Suprapubic skin (tissue), 4 donors: ENCODE results near the gene MAN2B2. TPM values are rescaled to one million over a fixed set of nuclear protein-coding genes. Genes with fewer than 3 reads are reported as not detected.

Experiments used
- DNase-seq, 2 donors: peaks; one replicate each; pipeline ENCODE4 v3.0.0-alpha.2; 2019; ENCODE audit warnings: low spot score in 2 of 2
- H3K27ac ChIP-seq: fragments of 200-600 bp; sonication (generic); one replicate; pipeline ENCODE4 v1.5.1; 2019
- H3K27me3 ChIP-seq: fragments of 200-600 bp; sonication (generic); one replicate; pipeline ENCODE4 v1.5.1; 2019
- H3K36me3 ChIP-seq: fragments of 200-600 bp; sonication (generic); one replicate; pipeline ENCODE4 v1.5.1; 2019
- H3K4me1 ChIP-seq: fragments of 200-600 bp; sonication (generic); one replicate; pipeline ENCODE4 v1.5.1; 2019
- H3K4me3 ChIP-seq: fragments of 200-600 bp; sonication (generic); one replicate; pipeline ENCODE4 v1.5.1; 2019; ENCODE audit warnings: mild to moderate bottlenecking
- H3K9me3 ChIP-seq: fragments of 200-600 bp; sonication (generic); one replicate; pipeline ENCODE4 v1.5.1; 2019
- EP300 ChIP-seq: sonication (generic); formaldehyde crosslinking; IDR thresholded peaks from one replicate; pipeline ENCODE4 v1.6.1; 2017; ENCODE audit warnings: antibody characterized with exemption
- POLR2A ChIP-seq, 2 donors: fragments of 450-650 bp; IDR thresholded peaks; one replicate each; pipeline ENCODE4 v1.6.1; 2017; ENCODE audit warnings: antibody characterized with exemption in 2 of 2, mild to moderate bottlenecking in 2 of 2, moderate library complexity in 2 of 2
- POLR2AphosphoS5 ChIP-seq, 3 donors: sonication (generic); formaldehyde crosslinking; IDR thresholded peaks; one replicate each; pipeline ENCODE4 v1.6.1; 2017; ENCODE audit warnings: antibody characterized with exemption in 3 of 3
- WGBS: methylation state at CpG from one replicate; pipeline ENCODE4 v1.1.5; 2018; 5-methylcytosine and 5-hydroxymethylcytosine counted together
- total RNA-seq, 4 donors: library from RNA; depleted of rRNA; stranded (reverse); fragments of >200 nt; gene quantifications; one replicate each; pipeline ENCODE4 v1.1.0, GENCODE V29; 2016
- TF ChIP-seq, protein P1 (sequence below), 2 donors: fragments of 200-600 bp in 1 of 2; fragments of 450-650 bp in 1 of 2; sonication (generic) in 1 of 2; IDR thresholded peaks; one replicate each; pipeline ENCODE4 v1.5.1; 2016 to 2019; ENCODE audit warnings: antibody characterized with exemption in 2 of 2, mild to moderate bottlenecking in 1 of 2, moderate library complexity in 1 of 2

The MAN2B2 gene
- total RNA-seq, 4 donors from 2014 or later = 19.6 to 27.9 (median 25.2) TPM

DNA sequence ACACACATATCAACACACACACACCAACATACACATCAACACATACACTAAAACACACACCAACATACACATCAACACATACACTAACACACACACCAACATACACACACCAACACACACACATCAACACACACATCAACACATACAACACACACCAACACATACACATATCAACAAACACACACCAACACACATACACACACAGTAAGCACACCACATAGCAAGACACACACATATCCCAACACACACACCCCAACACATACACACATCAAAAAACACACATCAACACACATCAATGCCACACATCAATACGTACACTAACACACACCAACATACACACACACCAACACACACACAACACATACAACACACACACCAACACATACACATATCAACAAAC lies 40.9 kb upstream of the MAN2B2 start:
- DNase-seq = no peak
- H3K27ac ChIP-seq = no peak overlapping the region
- no peaks in the 10 kb centered on the region for H3K9me3 ChIP-seq
- H3K36me3 ChIP-seq = no peaks in the 10 kb centered on the region
- H3K4me3 ChIP-seq = no peak overlapping the region
- no peak for TF ChIP-seq EP300
- WGBS = 97% methylated on average over 1 of the region's 1 CpG
- no peaks in the 10 kb centered on the region for H3K4me1 ChIP-seq
- peaks cover 15% of the 10 kb centered on the region for H3K27me3 ChIP-seq

- Histone ChIP-seq H3K27ac (no peak overlapping the region), H3K27me3 (peaks cover 20% of the 10 kb centered on the region), H3K36me3 (no peaks in the 10 kb centered on the region), H3K9me3 (no peaks in the 10 kb centered on the region), H3K4me3 (no peak overlapping the region), H3K4me1 (no peaks in the 10 kb centered on the region)
- 95% methylated on average over 25 of the region's 38 CpGs for WGBS
- TF ChIP-seq POLR2AphosphoS5 (IDR thresholded peaks at IDR 0.05) (no peak), EP300 (no peak), POLR2A (IDR thresholded peaks at IDR 0.05) (no peak)
- TF ChIP-seq, protein P1, sequence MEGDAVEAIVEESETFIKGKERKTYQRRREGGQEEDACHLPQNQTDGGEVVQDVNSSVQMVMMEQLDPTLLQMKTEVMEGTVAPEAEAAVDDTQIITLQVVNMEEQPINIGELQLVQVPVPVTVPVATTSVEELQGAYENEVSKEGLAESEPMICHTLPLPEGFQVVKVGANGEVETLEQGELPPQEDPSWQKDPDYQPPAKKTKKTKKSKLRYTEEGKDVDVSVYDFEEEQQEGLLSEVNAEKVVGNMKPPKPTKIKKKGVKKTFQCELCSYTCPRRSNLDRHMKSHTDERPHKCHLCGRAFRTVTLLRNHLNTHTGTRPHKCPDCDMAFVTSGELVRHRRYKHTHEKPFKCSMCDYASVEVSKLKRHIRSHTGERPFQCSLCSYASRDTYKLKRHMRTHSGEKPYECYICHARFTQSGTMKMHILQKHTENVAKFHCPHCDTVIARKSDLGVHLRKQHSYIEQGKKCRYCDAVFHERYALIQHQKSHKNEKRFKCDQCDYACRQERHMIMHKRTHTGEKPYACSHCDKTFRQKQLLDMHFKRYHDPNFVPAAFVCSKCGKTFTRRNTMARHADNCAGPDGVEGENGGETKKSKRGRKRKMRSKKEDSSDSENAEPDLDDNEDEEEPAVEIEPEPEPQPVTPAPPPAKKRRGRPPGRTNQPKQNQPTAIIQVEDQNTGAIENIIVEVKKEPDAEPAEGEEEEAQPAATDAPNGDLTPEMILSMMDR (IDR thresholded peaks at IDR 0.05) = no peak
- DNase-seq = no peak
Observed at GRCh38 chr4:6534618-6535328, 40.2 kb upstream of the MAN2B2 start.

GRCh38 chr4:6535329-6535692 lies 39.7 kb upstream of the MAN2B2 start:
- TF ChIP-seq, protein P1 (IDR thresholded peaks at IDR 0.05) = no peak
- TF ChIP-seq POLR2AphosphoS5 (IDR thresholded peaks at IDR 0.05) (no peak), POLR2A (IDR thresholded peaks at IDR 0.05) (no peak), EP300 (no peak)
- no peaks in the 10 kb centered on the region for H3K9me3 ChIP-seq
- no peaks in the 10 kb centered on the region for H3K36me3 ChIP-seq
- H3K27ac ChIP-seq = no peak overlapping the region
- H3K27me3 ChIP-seq = peaks cover 21% of the 10 kb centered on the region
- DNase-seq = no peak
- WGBS = 88% methylated on average over 17 of the region's 17 CpGs
- no peaks in the 10 kb centered on the region for H3K4me1 ChIP-seq
- H3K4me3 ChIP-seq = no peak overlapping the region

DNA sequence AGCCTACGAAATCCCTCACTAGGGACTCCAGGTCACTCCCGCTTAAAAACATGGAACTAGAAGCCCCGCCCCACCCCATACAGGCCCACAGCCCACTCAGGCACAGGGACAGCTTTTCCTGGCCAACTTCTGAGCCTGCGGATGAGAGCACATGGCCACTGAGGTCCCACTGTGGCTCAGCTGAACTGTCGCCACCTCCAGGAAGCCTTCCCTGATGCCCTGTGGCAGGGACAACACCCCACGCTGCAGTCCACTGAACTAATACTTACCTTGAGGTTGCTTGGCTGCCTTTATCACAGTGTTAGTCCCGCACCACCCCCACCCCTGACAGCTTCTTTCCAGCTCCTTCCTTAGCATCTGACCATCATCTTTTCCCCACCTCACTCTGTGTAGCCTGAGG lies 39.3 kb upstream of the MAN2B2 start:
- DNase-seq = no peak

GRCh38 chr4:6538111-6538510 lies 36.9 kb upstream of the MAN2B2 start:
- Histone ChIP-seq H3K27ac (no peak overlapping the region), H3K4me1 (no peaks in the 10 kb centered on the region), H3K4me3 (no peak overlapping the region), H3K36me3 (no peaks in the 10 kb centered on the region), H3K9me3 (peaks cover 4% of the 10 kb centered on the region), H3K27me3 (peaks cover 29% of the 10 kb centered on the region)
- WGBS = 95% methylated on average over 15 of the region's 15 CpGs
- TF ChIP-seq POLR2A (IDR thresholded peaks at IDR 0.05) = no peak
- TF ChIP-seq, protein P1 (IDR thresholded peaks at IDR 0.05) = no peak
- TF ChIP-seq EP300 = no peak
- no peak for TF ChIP-seq POLR2AphosphoS5 (IDR thresholded peaks at IDR 0.05)
- no peak for DNase-seq

More for the DNA sequence above, 39.3 kb upstream of the MAN2B2 start:
- Histone ChIP-seq H3K4me3 (no peak overlapping the region), H3K9me3 (peaks cover 1% of the 10 kb centered on the region), H3K27me3 (peaks cover 23% of the 10 kb centered on the region), H3K27ac (no peak overlapping the region), H3K4me1 (no peaks in the 10 kb centered on the region), H3K36me3 (no peaks in the 10 kb centered on the region)
- WGBS = 96% methylated on average over 7 of the region's 7 CpGs
- no peak for TF ChIP-seq EP300
- TF ChIP-seq POLR2AphosphoS5 (IDR thresholded peaks at IDR 0.05) = no peak
- TF ChIP-seq POLR2A (IDR thresholded peaks at IDR 0.05) = no peak
- TF ChIP-seq, protein P1 (IDR thresholded peaks at IDR 0.05) = no peak
